Right hindlimb (tissue), 1 donor: ENCODE measurements around the gene CEBPB.
"Not testable (repeated sequence)": the region's sequence is repeated elsewhere in the genome, so short reads cannot be mapped to it uniquely, and the experiment has no call there.

Experiments used
- DNase-seq: peaks from one replicate; pipeline ENCODE4 v3.0.0-alpha.2; 2018

CEBPB gene

DNA sequence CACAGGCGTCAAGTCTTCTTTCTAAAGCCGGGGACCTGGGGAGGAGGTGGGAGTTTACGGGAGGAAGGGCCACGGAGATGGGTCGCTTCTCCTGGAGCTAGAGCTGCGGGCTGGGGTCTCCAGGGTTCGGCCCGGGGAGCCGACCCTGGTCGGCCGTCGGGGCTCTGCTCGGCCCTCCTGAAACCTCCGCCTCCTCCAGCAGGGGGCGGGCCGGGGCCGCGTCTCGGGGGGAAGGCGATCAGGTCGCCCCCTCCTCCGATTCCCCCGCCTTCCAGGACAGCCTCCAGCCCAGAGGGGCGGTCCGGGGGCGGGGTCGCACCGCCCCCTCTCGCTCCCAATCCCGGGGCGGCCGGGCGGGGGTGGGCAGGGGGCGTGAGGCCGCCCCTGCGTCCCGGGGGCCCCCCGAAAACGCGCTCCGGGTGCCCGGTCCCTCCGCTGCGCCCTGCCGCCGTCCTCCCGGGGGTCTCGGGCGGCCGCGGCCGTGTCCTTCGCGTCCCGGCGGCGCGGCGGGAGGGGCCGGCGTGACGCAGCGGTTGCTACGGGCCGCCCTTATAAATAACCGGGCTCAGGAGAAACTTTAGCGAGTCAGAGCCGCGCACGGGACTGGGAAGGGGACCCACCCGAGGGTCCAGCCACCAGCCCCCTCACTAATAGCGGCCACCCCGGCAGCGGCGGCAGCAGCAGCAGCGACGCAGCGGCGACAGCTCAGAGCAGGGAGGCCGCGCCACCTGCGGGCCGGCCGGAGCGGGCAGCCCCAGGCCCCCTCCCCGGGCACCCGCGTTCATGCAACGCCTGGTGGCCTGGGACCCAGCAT, at the start of gene CEBPB:
TSS of gene CEBPB (plus strand) at position 580 of the 814 bp plus-strand sequence. CDS start at position 784, 204 bp downstream.
- peak; percentile 94 for DNase-seq

DNA sequence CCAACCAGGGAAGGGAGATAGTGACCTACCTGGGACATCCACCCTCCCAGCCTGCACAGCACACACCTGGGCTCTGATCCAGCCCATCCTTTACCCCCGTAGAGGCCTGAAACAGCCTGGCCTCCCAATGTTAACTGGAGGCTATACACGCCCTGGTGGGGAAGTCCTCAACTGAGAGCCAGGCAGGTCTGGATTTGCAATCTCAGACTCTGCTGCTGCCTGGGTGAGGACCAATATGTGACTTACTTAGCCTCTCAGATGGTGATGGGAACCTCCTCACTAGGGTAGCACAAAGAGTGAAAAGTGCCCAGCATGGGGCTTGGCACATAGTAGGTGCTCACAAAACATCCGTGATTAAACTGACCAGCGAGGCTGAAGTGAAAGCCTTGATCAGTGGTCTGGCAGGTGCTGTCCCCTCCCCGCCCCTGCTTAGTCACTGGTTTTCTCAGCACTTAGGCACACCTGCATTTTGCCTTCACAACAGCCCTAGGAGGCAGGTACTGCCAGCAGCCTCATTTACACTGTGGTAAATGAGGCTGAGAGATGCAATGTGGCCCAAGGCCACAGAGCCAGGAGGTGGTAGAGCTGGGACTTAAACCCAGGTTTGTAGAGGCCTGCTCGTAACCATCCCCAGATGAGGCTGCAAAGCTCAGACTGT, 49.5 kb upstream of the CEBPB start:
- no peak for DNase-seq

DNA sequence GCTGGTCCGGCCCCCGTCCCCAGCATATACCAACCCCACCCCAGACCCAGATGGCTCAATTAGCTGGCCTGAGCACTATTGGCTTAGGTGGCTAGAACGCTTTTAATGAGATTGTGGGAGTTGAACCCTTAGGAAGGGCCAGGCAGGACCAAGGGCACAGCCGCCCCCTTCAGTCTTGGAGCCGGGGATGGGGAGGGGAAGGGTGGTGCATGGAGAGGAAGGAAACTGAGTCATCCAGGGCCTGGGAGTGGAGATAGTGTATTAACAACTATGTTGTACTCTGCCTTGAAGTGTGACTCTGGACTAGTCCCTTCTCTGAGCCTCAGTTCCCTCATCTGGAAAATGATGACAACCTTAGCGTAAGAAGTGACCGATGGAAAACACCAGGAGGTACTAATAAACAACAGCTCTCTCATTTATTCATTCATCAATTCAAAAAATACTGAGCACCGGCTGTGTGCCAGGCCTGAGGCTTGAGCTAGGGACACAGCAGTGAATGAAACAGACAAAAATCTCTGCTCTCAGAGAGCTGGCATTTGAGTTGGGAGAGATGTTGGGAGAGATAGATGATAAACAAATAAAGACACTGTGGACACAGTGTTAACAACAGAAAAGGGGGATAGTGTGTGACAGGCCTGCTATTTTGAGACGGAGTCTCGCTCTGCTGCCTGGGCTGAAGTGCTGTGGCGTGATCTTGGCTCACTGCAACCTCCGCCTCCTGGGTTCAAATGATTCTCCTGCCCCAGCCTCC, 48.6 kb upstream of the CEBPB start:
- DNase-seq: no peak

GRCh38 chr20:50142812-50143211, 47.8 kb upstream of the CEBPB start:
- DNase-seq: no peak

GRCh38 chr20:50144362-50144761, 46.3 kb upstream of the CEBPB start:
- no peak for DNase-seq

DNA sequence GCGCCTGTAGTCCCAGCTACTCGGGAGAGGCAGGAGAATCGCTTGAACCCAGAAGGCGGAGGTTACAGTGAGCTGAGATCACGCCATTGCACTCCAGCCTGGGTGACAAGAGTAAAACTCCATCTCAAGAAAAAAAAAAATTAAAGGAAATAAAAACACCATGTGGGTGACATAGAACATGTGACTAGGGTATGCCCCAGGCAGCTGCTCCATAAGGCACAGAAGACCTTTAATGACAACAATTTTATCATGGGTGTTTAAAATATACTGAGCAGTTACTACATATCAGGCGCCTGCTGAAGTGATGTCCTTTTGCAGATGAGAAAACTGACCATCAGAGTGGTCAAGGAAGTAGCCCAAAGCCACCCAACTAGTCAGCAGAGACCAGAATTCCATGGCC, 45.1 kb upstream of the CEBPB start:
- no peak for DNase-seq

- no peak for DNase-seq
Observed at GRCh38 chr20:50146214-50146613, 44.4 kb upstream of the CEBPB start.

DNA sequence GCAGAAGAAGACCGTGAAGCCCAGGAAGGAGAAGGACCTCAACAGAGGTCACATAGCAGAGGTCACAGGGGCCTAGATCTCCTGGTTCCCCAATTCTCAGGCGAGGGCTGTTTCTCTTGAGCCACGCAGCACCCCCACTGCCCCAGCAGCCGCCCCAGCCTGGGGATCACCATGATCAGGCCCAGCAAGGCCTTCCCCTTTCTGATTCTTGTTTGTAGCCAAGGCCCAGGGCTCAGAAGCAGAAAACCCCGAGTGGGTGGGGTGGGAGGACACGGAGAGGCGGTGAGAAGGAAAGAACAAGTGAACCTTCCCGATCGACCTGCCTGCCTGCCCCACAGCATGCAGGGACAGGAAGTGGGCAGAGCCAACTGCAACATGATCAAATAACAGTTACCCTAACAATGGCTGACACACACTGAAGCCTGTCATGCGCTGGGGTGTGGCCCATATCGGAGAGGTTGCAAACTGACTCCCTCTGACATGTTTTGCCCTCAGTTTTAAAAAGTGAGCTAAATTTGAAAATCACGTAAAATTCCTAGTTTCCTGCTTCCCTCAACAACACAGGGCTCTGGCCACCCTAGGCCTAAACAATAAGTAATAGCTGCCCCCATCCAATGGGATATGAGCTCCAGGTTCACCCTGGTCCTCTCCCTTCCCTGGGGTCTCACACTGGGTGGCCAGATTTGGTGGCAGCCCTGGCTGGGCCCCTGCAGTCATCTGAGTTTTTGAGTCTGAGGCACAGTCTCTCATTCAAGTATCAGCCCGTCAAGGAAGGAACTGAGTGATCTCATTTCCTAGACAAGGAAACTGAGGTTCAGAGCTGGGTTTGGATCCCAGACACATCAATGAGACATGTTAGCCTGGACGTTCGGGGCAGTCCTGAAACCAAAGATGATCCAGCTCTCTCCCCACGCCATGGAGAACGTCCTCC, 43.6 kb upstream of the CEBPB start:
- no peak for DNase-seq

DNA sequence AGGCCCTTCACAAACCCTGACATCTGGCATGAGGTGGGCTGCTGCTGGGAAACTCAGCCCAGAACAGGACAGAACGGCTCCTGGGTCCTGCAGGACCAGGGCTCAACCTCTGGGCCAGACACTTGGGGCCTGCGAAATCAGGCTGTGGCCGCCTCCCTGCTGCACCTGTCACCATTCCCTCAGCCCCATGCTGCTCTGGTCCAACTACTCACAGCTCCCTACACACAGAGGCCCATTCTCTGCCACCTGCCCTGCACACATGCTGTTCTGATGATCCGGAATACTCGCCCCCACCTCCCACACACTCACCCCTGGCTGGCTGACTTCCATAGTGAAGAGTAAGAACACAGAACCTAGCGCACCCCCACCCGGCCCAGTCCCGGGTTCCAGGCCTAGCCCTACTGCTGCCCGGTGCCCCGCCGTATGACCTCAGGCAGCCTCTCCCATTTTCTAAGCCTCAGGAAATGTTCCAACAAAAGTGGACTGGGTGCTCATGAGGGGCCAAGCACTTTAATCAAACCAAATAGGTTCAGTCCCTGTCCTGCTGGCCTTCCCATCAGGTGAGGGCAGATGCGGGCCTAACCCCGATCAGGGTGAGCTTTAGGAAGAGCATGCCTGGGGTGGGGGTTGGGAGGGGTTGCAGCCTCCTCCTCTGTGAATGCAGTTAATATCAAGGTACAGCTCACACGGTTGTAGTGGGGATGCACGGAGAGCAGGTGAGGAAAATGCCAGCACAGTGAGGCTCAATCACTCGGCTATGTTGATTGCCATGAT, 41.0 kb upstream of the CEBPB start:
- DNase-seq: peak; percentile 41

DNA sequence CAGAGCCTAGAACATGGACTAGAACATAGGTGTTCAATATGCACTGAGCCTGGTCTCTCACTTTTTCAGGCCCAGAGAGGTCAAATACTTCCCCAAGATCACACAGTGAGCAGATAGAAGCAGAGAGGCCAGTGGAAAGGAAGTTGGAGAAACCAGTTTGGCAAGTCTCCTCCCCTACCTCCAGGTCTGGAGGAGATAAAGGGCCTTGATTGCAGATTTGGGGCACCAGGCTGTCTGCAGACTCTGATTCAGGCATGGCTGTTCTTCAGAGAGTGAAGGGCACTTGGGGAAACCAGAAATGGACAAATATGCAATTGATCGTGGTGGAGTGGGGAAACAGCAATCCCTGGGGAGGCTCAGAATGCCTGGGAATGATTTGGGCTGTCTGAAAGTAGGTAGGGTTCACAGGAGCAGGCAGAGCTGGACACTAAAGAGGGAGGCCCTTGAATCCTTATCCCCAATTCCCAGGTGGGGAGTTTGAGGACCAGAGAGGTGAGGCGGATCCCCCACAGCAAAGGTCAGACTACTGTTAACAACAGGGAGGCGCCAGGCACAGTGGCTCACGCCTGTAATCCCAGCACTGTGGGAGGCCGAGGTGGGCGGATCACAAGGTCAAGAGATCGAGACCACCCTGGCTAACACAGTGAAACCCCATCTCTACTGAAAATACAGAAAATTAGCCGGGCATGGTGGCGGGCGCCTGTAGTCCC, 39.4 kb upstream of the CEBPB start:
- no peak for DNase-seq

DNA sequence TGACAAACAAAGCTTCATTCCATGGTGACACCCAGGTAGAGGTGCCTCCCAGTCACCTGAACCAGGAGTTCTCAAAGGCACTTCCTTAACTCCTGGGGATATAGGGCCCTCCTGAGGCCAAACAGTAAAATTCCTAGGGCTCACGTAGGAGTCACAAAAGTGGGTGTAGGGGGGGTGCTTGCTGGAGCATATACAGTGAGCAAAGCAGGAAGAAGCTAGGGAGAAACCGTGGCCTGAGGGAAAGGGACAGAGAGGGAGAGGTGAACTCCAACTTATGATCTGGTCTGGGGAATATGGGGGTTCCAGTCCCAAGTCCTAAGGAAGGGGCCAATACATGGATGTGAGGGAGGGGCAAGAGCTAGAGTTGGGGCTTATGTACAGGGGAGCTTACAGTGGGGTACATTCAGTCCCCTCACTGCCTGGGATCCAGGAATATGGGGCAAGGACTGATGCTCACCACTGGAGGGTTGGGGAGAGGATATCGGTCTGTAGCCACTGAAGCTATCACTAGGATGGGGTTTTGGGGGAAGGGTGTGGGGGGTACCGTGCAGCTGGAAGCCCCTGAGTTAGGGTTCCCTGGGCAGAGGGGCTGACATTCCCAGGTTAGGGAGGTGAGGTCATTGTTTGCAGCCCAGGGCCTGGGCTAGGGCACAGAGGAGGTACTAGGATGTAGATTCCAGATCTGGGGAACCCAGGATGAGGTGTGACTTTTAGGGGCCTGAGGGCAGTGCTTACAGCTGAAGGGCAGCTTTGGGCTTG, 38.1 kb upstream of the CEBPB start:
- DNase-seq: no peak

- peak; percentile 38 for DNase-seq
Observed at GRCh38 chr20:50153153-50153499, 37.5 kb upstream of the CEBPB start.

DNA sequence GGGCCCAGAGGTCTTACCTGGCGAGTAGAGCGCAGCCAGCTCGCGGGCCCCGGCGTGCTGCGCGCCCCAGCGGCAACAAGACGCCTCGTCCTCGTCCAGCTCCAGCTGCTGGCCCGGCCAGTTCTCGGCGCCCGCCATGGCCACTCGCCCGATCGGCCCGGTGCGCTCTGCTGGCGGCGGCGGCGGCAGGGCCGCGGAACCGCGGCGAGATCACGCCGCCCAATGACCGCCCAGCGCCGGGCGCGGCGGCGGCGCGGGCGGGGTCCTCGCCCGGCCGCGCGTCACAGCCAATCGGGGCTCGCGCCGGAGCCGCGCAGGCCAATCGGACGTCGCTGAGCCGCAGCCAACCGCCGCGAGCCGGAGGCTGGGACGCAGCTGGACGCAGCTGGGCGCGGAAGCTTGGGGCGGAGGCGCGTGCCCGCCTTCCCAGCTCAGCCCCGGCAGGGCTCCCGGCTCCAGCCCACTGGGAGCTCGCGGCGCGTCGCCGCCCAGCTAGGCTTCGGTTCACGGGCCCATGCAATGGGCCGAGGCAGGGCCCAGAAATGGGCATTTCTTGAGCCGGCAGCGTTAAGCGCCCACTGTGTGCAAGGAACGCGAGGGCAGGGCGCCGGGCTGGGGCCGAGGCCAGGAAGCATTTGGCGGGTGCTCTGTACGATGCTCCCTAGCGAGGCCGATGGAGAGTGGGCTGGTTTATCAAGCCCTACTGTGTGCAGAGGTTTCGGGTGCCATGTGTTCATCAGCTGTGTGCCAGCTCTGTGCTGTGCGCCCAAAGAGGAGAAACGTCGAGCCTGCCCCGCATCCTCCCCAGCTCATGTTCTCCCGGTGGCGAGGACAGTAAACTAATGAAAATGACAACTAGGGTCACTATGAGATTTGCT, 36.9 kb upstream of the CEBPB start, which contains the start of gene PEDS1:
TSS of gene PEDS1 (minus strand) at position 224 of the 878 bp plus-strand sequence. CDS start at position 138, 86 bp downstream.
- DNase-seq: peak; percentile 95

- not testable (repeated sequence) for DNase-seq
Observed at GRCh38 chr20:50161494-50161893, 29.1 kb upstream of the CEBPB start.

DNA sequence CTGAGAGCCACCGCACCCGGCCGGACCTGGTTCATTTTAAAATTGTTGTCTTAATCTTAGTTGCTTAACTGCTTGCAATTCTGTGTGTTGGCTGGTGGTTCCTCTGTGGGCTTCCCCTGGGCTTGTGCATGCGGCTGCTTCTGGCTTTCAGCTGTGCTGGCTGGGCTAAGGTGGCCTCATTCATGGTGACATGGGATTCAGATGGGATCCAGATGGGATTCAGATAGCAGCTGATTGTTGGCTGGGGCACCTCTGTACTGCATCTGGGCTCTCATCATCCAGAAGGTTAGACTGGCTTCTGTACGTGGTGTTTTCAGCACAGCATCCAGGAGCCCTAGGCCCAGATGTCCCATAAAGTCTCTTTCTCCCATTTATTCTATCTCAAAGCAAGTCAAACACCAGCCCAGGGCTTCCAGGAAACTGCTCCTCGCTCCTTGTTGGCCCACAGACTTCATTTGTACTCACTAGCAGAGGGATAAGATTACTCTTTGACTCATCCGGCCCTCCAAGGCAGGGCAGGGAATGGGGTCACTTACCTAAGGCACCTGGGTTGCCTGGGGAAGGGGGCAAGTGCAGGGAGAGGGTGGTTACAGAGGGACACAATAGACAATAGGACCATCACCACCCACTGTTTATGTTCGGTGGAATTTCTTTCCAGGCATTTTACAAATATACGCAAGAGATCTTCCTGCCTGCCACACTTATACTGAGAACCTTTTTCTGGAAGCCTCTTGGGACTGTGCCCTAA, 26.9 kb upstream of the CEBPB start:
- DNase-seq: peak; percentile 64

- DNase-seq: peak; percentile 97
Observed at GRCh38 chr20:50165684-50166554, 24.7 kb upstream of the CEBPB start.

DNA sequence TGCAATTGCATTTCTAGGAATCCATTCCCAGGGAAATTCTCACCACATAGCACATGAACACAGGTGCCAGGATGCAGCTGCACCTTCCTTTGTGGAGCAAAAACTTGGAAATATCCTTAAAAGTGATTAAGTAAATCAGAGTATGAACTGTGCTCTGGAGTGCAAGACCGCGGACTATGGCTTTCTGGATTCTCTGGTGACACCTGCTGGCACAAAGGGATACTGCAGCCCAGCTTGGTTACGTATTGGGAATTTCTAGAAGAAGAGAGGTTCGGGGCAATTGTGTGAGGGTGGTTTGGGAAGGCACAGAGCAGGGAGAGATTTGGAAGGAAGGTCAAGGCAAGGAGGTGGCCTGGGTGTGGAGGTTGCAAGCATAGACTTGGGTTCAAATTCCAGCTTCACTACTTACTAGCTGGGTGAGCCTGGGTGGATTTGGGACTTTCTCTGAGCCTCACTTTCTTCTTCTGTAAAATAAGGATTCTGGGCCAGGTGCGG, 21.3 kb upstream of the CEBPB start:
- peak; percentile 74 for DNase-seq
